HG03045 (cell line): ENCODE results near the gene DYNC2LI1.

Experiments used
- ATAC-seq: cut with Tn5 transposase; IDR thresholded peaks from one replicate; pipeline ENCODE4 v1.9.1; 2021; ENCODE audit warnings: mild to moderate bottlenecking, moderate library complexity; ENCODE audit not compliant: unreplicated experiment

The DYNC2LI1 gene

DNA sequence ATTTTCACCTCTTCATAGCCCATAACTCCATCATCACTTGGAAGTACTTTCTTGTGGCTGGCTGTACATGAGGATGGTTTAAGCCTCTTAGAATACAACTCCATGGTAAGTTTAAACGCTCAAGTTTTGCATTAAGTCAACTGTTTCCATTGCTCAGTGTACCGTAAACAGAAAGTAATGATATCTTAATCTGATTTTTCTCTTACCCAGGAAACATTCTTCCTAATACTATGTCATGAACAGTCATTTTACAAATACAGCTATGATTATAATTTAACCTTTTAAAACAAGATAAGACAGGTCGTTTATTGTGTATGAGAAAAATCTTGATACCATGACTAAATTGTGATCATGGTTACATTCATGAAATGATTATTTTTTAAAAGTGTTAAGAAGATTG, 11.6 kb upstream of the DYNC2LI1 start:
- no peak for ATAC-seq

DNA sequence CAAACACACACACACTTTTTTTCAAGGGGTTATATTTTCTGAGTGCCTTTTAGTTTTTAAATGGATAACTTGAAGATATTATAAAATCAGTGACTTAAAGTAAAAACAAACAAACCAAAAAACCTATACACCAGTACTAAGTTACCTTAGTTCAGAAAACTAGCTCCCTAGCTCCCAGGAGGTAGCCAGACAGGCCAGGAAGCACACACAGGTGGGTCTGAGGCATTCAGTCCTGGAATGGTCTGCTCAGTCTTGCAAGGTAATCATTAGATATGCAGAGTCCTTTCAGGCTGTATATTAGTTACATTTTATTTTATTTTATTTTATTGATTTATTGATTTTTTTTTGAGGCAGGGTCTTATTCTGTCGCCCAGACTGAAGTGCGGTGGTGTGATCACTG, 10.7 kb upstream of the DYNC2LI1 start:
- no peak for ATAC-seq

DNA sequence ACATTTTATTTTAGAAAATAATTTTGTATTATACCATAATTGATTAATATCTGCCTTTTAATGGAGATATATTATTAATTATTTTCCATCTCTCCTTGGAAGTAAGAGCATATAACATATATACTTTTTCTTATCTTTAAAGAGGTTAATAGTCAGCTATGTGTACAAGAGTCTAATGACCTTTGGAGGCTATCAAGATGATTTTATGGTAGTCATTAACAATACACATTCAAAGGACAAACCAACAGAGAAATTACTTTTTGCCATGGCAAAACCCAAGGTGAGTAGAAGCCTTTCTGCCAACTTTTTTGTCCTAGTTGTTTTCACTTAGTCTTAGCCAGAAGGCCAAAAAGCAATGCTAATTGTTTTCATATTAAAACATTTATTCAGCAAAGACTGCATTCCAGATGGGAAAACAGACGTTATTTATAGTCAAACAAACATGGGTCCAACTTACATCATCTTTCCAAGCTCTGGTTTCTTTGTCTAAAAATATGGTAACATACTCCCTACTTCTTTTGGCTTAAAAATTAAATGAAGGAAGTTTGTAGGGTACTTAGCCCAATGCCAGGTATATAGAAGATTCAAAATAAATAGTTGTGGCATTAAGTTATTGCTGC, 9.6 kb upstream of the DYNC2LI1 start:
- no peak for ATAC-seq

DNA sequence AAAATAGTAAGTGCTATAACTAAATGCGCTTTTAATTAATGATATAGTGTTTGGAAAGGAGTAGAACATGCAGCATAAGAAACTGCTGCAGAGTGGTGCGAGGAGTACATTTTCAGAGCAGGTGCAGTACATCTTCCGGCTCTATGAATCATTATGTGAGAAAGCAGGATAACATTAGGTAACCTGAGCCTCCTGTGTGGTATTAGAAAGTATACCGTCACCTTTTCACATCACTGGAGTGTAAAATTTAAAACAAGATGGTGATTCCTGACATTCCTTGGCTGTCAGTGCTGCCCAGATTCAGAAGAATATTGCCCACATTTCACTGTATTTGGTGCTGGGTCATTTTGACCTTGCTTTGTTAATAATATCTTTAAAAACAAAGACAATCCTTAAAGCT, 7.8 kb upstream of the DYNC2LI1 start:
- no peak for ATAC-seq

DNA sequence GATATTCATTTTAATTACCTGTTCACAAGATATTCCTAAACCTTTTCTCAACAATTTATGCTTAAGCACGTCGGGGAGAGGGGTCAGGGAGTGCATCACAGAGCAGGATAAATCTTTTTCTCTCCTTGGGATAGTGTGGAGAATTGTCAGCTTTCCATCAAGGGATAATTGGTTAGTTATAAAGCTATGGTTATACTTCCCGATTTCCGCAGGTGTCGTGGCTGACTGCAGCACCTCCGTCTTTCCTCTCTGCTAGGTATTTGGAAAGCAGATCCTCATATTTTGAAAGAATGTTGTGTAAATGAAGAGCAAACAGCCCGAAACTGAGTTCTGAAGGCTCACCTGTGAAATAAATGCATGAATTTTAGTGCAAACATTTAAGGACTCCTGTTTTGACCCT, 778 bp downstream of the DYNC2LI1 start:
- ATAC-seq = no peak

- no peak for ATAC-seq
Observed at GRCh38 chr2:43776324-43776723, 2.5 kb downstream of the DYNC2LI1 start.

DNA sequence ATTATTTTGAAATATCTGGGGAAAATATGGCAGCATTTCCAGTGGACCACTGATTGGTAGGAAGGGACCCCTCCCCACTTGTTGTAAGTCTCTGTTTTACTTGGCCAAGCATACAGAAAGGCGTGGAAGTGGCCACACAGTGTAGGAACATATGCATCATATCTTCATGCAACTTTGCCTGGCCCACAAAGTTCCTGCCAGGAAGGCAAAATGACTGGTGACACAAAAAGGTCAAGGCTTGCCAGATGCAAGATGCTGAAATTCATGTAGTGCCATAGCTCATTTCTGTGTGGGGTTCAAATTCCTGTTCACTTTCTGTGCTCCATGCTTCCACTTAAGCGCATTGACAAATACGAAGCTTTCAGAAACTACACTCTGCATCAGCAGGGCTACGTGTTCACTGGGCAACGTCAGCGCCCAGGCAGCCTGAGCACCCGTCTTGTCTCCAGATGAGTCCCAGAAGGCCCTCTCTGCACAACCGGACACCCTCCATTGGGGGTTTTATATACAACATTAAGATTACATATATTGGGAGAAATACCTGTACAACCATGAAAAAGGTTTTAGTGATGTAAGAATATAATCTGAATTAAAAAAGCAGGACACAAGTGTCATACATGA, 3.6 kb downstream of the DYNC2LI1 start:
- no peak for ATAC-seq

- ATAC-seq = no peak
Observed at GRCh38 chr2:43778233-43778632, 4.4 kb downstream of the DYNC2LI1 start.

DNA sequence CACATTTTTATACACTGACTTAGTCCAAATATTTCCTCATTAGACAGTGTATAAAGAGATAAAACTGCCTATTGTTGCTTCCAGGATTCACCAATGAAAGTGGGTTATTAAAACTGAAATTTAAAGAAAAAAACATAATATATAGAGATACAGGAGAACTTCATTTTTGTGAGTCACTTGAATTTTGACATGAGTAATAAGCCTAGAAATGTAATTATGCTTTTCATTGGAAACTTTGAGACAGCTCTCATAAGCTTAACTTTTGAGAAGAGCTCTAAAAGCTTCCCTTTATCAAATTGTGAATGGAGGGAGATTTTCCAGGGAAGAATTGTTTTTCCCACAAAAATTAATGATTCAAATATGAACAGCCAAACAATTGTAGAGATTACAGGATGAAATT, 14.1 kb downstream of the DYNC2LI1 start:
- ATAC-seq = no peak

DNA sequence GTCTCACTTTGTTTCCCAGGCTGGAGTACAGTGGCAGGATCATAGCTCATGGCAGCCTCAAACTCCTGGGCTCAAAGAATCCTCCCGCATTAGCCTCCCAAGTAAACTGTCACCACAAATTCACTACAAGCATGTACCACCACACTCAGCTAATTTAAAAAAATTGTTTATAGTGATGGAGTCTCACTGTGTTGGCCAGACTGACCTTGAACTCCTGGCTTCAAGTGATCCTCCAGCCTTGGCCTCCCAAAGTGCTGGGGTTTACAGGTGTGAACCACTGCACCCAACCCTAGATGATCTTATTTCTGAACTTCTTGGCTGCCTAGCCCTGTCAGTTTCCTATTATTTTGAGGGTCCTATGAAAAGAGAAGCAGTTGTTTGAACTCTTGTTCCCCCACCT, 14.8 kb downstream of the DYNC2LI1 start:
- ATAC-seq = no peak

DNA sequence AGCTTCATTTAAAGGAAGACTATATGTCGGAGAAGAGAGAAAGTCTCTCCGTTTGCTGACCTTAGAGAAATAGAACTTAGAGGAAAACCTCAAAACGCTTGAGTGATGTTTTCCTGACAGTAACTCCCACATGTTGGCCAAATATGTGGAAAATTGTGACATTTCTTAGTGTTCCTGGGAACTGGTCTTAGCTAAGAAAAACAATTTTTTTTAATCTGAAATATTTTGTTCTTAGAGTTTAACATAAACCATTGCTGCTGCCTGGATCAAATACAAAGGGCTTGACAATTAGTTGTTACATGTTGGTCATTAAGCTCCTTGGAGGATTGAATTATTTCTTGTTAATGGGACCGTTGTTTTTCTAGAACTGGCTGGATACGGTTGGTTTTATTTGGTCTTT, 16.3 kb downstream of the DYNC2LI1 start:
- ATAC-seq = no peak

DNA sequence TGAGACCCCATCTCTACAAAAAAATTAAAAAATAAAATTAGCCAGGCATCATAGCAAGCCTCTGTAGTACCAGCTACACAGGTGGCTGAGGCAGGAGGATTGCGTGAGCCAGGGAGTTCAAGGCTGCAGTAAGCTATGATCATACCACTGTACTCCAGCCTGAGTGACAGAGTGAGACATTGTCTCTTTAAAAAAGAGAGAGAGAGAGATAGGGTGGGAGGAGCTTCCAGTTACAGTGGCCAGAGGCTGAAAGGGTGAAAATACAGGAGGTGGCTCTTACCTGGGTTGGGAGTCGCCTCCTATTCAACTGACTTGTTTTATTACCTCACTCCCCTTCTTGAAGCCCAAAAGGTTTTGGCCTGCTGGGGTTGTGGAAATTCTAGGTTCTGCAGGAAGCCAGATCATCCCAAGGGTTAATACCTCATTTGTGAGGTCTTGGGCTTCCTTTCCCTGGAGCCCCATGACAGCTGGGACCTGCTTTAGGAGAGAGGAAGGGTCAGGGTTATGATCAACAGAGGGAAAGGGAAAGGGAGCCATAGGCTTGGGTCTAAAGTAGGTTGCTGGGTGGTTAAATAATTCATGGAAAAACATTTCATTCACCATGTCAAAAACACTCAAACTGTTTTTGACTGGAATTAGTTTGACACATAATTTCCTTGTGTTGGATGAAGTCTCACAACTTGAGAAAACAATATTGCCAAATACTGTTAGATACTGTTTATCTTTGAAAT, 17.4 kb downstream of the DYNC2LI1 start:
- ATAC-seq = no peak

- no peak for ATAC-seq
Observed at GRCh38 chr2:43792653-43793052, 18.8 kb downstream of the DYNC2LI1 start.

GRCh38 chr2:43794956-43795355, 21.1 kb downstream of the DYNC2LI1 start:
- no peak for ATAC-seq

- no peak for ATAC-seq
Observed at GRCh38 chr2:43796206-43796605, 22.4 kb downstream of the DYNC2LI1 start.

DNA sequence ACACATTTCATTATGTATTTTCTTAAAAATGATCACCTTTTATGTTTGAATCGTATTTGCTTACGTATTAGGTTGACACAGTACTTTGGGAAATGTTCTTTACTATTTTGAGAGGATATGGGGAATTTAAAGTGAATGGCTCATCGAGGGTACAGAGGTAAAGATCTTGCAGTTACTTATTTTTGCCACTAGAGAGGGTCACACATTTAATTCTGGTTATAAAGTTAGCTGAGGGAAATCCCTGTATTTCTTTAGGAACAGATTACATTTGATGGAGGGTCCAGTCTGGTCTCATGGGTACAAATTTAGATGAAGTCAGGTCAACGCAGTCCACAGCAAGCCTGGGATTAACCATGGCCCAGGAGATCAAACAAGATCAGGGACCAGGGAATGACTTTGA, 24.5 kb downstream of the DYNC2LI1 start:
- no peak for ATAC-seq

GRCh38 chr2:43800894-43801293, 27.1 kb downstream of the DYNC2LI1 start:
- ATAC-seq = no peak

DNA sequence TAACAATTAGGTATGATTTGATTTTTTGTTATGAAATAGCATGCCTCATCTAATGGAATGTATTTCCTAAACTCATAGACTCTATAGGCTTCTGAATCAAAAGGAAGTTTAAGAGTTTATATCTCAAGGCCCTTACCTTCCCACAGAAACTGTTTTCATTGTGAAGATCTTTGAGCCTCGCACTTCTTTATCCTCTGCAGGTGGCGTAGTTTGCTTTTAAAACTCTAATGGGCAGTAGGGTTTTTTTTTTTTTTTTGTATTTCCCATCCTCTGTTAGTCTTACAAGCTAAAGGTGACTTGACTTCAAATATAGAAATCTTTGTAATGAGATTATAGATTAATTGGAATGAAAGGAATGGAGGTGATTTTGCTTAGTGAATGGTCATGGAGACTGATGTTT, 28.3 kb downstream of the DYNC2LI1 start:
- no peak for ATAC-seq

DNA sequence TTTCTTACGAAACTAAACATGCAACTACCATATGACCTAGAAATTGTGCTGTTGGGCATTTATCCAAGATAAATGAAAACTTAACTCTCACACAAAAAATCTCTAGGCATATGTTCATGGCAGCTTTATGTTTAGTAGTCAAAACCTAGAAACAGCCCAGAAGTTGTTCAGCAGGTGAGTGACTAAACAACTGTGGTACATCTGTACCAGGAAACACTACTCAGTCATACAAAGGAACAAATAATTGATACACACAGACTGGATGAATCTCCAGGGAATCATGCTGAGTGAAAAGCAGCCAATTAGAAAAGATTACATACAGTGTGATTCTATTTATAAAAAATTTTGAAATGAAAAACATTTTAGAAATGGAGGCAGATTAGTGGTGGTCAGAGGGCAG, 29.3 kb downstream of the DYNC2LI1 start:
- no peak for ATAC-seq

GRCh38 chr2:43806719-43807031, 32.8 kb downstream of the DYNC2LI1 start:
- ATAC-seq = no peak

DNA sequence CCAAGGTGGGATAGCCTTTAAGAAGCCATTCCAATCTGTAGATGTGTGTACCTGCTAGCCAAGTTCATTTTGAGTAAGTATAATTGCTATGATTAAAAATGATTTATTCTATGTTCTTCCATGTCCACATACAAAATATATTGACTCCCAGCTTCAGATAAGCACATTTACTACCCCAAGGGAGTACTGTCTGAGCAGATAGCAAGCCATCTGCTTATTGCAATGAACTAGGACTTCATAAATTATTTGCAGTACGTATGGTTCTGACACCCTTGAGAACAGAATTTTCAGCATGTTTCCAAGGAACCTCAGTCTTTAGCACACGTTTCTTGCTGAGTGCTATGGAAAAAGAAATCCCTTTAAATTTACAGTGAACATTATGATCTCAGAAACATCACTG, 36.6 kb downstream of the DYNC2LI1 start:
- ATAC-seq = no peak

GRCh38 chr2:43810888-43811287, 37.0 kb downstream of the DYNC2LI1 start:
- ATAC-seq = no peak

GRCh38 chr2:43812006-43812405, 38.2 kb downstream of the DYNC2LI1 start:
- no peak for ATAC-seq
